ENCODE results near the gene LPCAT1. TPM values are rescaled to one million over a fixed set of nuclear protein-coding genes. Genes with fewer than 3 reads are reported as not detected.

The LPCAT1 gene
- total RNA-seq, 3 donors from 2014 or later, result 19.4 to 39.3 (median 21.4) TPM

- Histone ChIP-seq H3K9me3 (no peaks in the 10 kb centered on the region), H3K4me1 (no peaks in the 10 kb centered on the region), H3K36me3 (no peaks in the 10 kb centered on the region), H3K27ac (no peak overlapping the region), H3K4me3 (no peak overlapping the region), H3K27me3 (peaks cover 0 to 43% of the 10 kb centered on the region in 2 donors)
- TF ChIP-seq CTCF (IDR thresholded peaks at IDR 0.05) (no peak), POLR2AphosphoS5 (IDR thresholded peaks at IDR 0.05) (no peak), POLR2A (IDR thresholded peaks at IDR 0.05) (no peak)
- no peak for DNase-seq (ENCODE audit: low spot score in 2 of 2)
- intact Hi-C loops (cut with DNase I; ENCODE audit: low total_unique reads), result no loop called here
These were observed 111.1 kb downstream of the LPCAT1 start for GRCh38 chr5:1412621-1413020.

- Histone ChIP-seq H3K27ac (no peak overlapping the region), H3K36me3 (no peaks in the 10 kb centered on the region), H3K9me3 (no peaks in the 10 kb centered on the region), H3K27me3 (peaks cover 0 to 45% of the 10 kb centered on the region in 2 donors), H3K4me3 (no peak overlapping the region), H3K4me1 (no peaks in the 10 kb centered on the region)
- DNase-seq (ENCODE audit: low spot score in 2 of 2), result no peak
- TF ChIP-seq POLR2AphosphoS5 (IDR thresholded peaks at IDR 0.05) (no peak), POLR2A (IDR thresholded peaks at IDR 0.05) (no peak), CTCF (IDR thresholded peaks at IDR 0.05) (no peak)
- intact Hi-C loops (cut with DNase I; ENCODE audit: low total_unique reads), result no loop called here
These were observed 111.6 kb downstream of the LPCAT1 start for GRCh38 chr5:1412163-1412562.

Other genes with a start within 250 kb of the LPCAT1 start
- under 1 TPM in 1 of 3 donors, not detected in 2; under 0.01 TPM for gene TERT, start 228.9 kb downstream of the LPCAT1 start, total RNA-seq
- gene CLPTM1L, start 178.9 kb downstream of the LPCAT1 start, total RNA-seq, result 100 to 1,000 TPM in 2 of 3 donors, 10 to 100 TPM in 1; 94.0 to 121 (median 107) TPM
- under 1 TPM; under 0.01 to 0.32 (median 0.15) TPM for gene SLC6A3, start 78.5 kb downstream of the LPCAT1 start, total RNA-seq

Measured in breast epithelium (tissue), 4 donors.